HepG2 (cell line): Measurements from ENCODE around the gene SIK3. TPM values are rescaled to one million over a fixed set of nuclear protein-coding genes. Genes with fewer than 3 reads are reported as not detected.

Source experiments
- ARID2 ChIP-seq: sonication (generic); formaldehyde crosslinking; IDR thresholded peaks from 2 replicates; pipeline ENCODE4 v1.8.1; 2022; ENCODE audit warnings: mild to moderate bottlenecking, missing genetic modification reagents, borderline replicate concordance
- CCDC6 ChIP-seq: sonication (generic); formaldehyde crosslinking; IDR thresholded peaks from 2 replicates; pipeline ENCODE4 v1.8.1; 2022; ENCODE audit warnings: mild to moderate bottlenecking, missing genetic modification reagents, moderate library complexity
- KDM5B ChIP-seq: sonication (generic); formaldehyde crosslinking; IDR thresholded peaks from 2 replicates; pipeline ENCODE4 v1.4.0; 2020; ENCODE audit warnings: missing genetic modification reagents, mild to moderate bottlenecking, borderline replicate concordance
- MIER3 ChIP-seq: IDR thresholded peaks from 2 replicates; pipeline ENCODE4 v1.6.1; 2016; ENCODE audit warnings: missing compliant biosample characterization, borderline replicate concordance
- MTA1 ChIP-seq: sonication (generic); formaldehyde crosslinking; IDR thresholded peaks from 2 replicates; pipeline ENCODE4 v1.4.0; 2020; ENCODE audit warnings: missing genetic modification reagents, mild to moderate bottlenecking, borderline replicate concordance
- MYC ChIP-seq: sonication (generic); formaldehyde crosslinking; IDR thresholded peaks from 2 replicates; pipeline ENCODE4 v1.9.0; 2021; ENCODE audit warnings: missing genetic modification reagents, borderline replicate concordance
- NCOA1 ChIP-seq: sonication (generic); formaldehyde crosslinking; IDR thresholded peaks from 2 replicates; pipeline ENCODE4 v1.9.0; 2021; ENCODE audit warnings: missing genetic modification reagents
- POLR2AphosphoS5 ChIP-seq: IDR thresholded peaks from 2 replicates; pipeline ENCODE4 v1.6.1; 2012; ENCODE audit warnings: low read depth, low read length
- RXRB ChIP-seq: IDR thresholded peaks from 2 replicates; pipeline ENCODE4 v1.6.1; 2016; ENCODE audit warnings: borderline replicate concordance, missing genetic modification reagents, missing compliant biosample characterization
- SMAD3 ChIP-seq: sonication (generic); formaldehyde crosslinking; IDR thresholded peaks from 2 replicates; pipeline ENCODE4 v1.4.0; 2020; ENCODE audit warnings: missing genetic modification reagents
- SRY ChIP-seq: sonication (generic); formaldehyde crosslinking; IDR thresholded peaks from 2 replicates; pipeline ENCODE4 v1.8.0; 2022; ENCODE audit warnings: mild to moderate bottlenecking, missing genetic modification reagents
- USF2 ChIP-seq, 2 experiments: sonication (generic) in 1 of 2; formaldehyde crosslinking in 1 of 2; IDR thresholded peaks; 2 replicates each; pipeline versions ENCODE4 v1.5.1 to v1.6.1; 2011 to 2020; ENCODE audit warnings: borderline replicate concordance in 1 of 2, low read depth in 1 of 2, low read length in 1 of 2, mild to moderate bottlenecking in 1 of 2, missing genetic modification reagents in 1 of 2, moderate library complexity in 1 of 2
- ZMYM4 ChIP-seq: sonication (generic); formaldehyde crosslinking; IDR thresholded peaks from 2 replicates; pipeline ENCODE4 v1.8.1; 2023; ENCODE audit warnings: mild to moderate bottlenecking, missing genetic modification reagents
- ZNF251 ChIP-seq: sonication (generic); formaldehyde crosslinking; IDR thresholded peaks from 2 replicates; pipeline ENCODE4 v1.9.0; 2021; ENCODE audit warnings: mild to moderate bottlenecking, missing genetic modification reagents
- ZNF331 ChIP-seq: sonication (generic); formaldehyde crosslinking; IDR thresholded peaks from 2 replicates; pipeline ENCODE4 v1.4.0; 2020; ENCODE audit warnings: missing genetic modification reagents
- ZNF564 ChIP-seq: sonication (generic); formaldehyde crosslinking; IDR thresholded peaks from 2 replicates; pipeline ENCODE4 v1.8.1; 2023; ENCODE audit warnings: mild to moderate bottlenecking, missing genetic modification reagents
- ZNF629 ChIP-seq: sonication (generic); formaldehyde crosslinking; conservative IDR thresholded peaks from 2 replicates; pipeline ENCODE4 v1.5.0; 2020; ENCODE audit warnings: missing genetic modification reagents
- ZNF878 ChIP-seq: sonication (generic); formaldehyde crosslinking; IDR thresholded peaks from 2 replicates; pipeline ENCODE4 v1.8.1; 2023; ENCODE audit warnings: mild to moderate bottlenecking, missing genetic modification reagents, moderate library complexity
- ZSCAN21 ChIP-seq: sonication (generic); formaldehyde crosslinking; IDR thresholded peaks from 2 replicates; pipeline ENCODE4 v1.8.0; 2022; ENCODE audit warnings: mild to moderate bottlenecking, missing genetic modification reagents, moderate library complexity, borderline replicate concordance
- ZSCAN25 ChIP-seq: sonication (generic); formaldehyde crosslinking; IDR thresholded peaks from 2 replicates; pipeline ENCODE4 v1.8.0; 2022; ENCODE audit warnings: mild to moderate bottlenecking, missing genetic modification reagents
- polyA plus RNA-seq, 8 experiments: library from polyadenylated mRNA; depleted of rRNA in 3 of 8; stranded (reverse) in 7 of 8; unstranded in 1 of 8; fragments of >200 nt; fragmentation: Illumina TruSeq in 4 of 8; extraction: Trizol in 4 of 8; gene quantifications; 2 replicates each; pipeline versions ENCODE4 v1.2.1 to v1.2.3, GENCODE V29; 2011 to 2016; ENCODE audit warnings: low read depth in 4 of 8, missing spikeins in 1 of 8, mixed read lengths in 1 of 8; ENCODE audit not compliant: insufficient read depth in 1 of 8
- total RNA-seq, 5 experiments: library from RNA; depleted of rRNA; stranded (reverse); fragments of >200 nt; fragmentation: Illumina TruSeq; extraction: Trizol; gene quantifications; 2 replicates each; pipeline ENCODE4 v1.2.3, GENCODE V29; 2016; ENCODE audit warnings: low read depth in 1 of 5
- TF ChIP-seq, protein P1 (sequence below): sonication (generic); formaldehyde crosslinking; IDR thresholded peaks from 2 replicates; pipeline ENCODE4 v1.5.1; 2020; ENCODE audit warnings: missing genetic modification reagents, mild to moderate bottlenecking, borderline replicate concordance
- TF ChIP-seq, protein P2 (sequence below): sonication (generic); formaldehyde crosslinking; conservative IDR thresholded peaks from 2 replicates; pipeline ENCODE4 v1.4.0; 2020; ENCODE audit warnings: missing genetic modification reagents

SIK3 gene
- total and polyA plus RNA-seq, 2 of the 13 experiments (the other 11 are each of a cell fraction or from before 2014, with no cell fraction given), result 5.7 to 9.8 TPM

GRCh38 chr11:116833816-116834534 is 264.3 kb downstream of the SIK3 start (continued):
- peak; percentile 52 for TF ChIP-seq USF2 (IDR thresholded peaks at IDR 0.05; ENCODE audit: low read depth, low read length)
- TF ChIP-seq USF2 (CRISPR knock-in tag; IDR thresholded peaks at IDR 0.05; ENCODE audit: borderline replicate concordance), result peak; percentile 58; the same call in 1 of the 2 replicates
- TF ChIP-seq, protein P1, sequence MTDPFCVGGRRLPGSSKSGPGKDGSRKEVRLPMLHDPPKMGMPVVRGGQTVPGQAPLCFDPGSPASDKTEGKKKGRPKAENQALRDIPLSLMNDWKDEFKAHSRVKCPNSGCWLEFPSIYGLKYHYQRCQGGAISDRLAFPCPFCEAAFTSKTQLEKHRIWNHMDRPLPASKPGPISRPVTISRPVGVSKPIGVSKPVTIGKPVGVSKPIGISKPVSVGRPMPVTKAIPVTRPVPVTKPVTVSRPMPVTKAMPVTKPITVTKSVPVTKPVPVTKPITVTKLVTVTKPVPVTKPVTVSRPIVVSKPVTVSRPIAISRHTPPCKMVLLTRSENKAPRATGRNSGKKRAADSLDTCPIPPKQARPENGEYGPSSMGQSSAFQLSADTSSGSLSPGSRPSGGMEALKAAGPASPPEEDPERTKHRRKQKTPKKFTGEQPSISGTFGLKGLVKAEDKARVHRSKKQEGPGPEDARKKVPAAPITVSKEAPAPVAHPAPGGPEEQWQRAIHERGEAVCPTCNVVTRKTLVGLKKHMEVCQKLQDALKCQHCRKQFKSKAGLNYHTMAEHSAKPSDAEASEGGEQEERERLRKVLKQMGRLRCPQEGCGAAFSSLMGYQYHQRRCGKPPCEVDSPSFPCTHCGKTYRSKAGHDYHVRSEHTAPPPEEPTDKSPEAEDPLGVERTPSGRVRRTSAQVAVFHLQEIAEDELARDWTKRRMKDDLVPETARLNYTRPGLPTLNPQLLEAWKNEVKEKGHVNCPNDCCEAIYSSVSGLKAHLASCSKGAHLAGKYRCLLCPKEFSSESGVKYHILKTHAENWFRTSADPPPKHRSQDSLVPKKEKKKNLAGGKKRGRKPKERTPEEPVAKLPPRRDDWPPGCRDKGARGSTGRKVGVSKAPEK (CRISPR knock-in tag), result peak; percentile 20
- peak; percentile 69; the same call in 1 of the 2 replicates for TF ChIP-seq MIER3
- TF ChIP-seq ZNF251, result no peak
- peak; percentile 59 for TF ChIP-seq RXRB (CRISPR knock-in tag)
- peak; percentile 53; the same call in 1 of the 2 replicates for TF ChIP-seq ZNF878 (CRISPR knock-in tag)
- peak; percentile 29; the same call in 1 of the 2 replicates for TF ChIP-seq ZMYM4 (CRISPR knock-in tag)
- peak; percentile 94; the same call in 1 of the 2 replicates for TF ChIP-seq MYC
- 0 out of 2 replicates have a peak, but pooled peaks have one; percentile 16 for TF ChIP-seq ZSCAN21 (CRISPR knock-in tag)
- no peak; the same call in 1 of the 2 replicates for TF ChIP-seq SMAD3 (CRISPR knock-in tag)
- TF ChIP-seq KDM5B (CRISPR knock-in tag), result peak; percentile 19; the same call in 1 of the 2 replicates
- TF ChIP-seq POLR2AphosphoS5, result peak; percentile 81
- TF ChIP-seq CCDC6 (CRISPR knock-in tag), result peak; percentile 64; the same call in 1 of the 2 replicates
- TF ChIP-seq ZSCAN25 (CRISPR knock-in tag), result peak; percentile 87
- TF ChIP-seq ARID2, result peak; percentile 33; the same call in 1 of the 2 replicates
- TF ChIP-seq ZNF331 (CRISPR knock-in tag), result peak; percentile 76
- TF ChIP-seq ZNF564 (CRISPR knock-in tag), result 0 out of 2 replicates have a peak, but pooled peaks have one; percentile 29
- TF ChIP-seq, protein P2, sequence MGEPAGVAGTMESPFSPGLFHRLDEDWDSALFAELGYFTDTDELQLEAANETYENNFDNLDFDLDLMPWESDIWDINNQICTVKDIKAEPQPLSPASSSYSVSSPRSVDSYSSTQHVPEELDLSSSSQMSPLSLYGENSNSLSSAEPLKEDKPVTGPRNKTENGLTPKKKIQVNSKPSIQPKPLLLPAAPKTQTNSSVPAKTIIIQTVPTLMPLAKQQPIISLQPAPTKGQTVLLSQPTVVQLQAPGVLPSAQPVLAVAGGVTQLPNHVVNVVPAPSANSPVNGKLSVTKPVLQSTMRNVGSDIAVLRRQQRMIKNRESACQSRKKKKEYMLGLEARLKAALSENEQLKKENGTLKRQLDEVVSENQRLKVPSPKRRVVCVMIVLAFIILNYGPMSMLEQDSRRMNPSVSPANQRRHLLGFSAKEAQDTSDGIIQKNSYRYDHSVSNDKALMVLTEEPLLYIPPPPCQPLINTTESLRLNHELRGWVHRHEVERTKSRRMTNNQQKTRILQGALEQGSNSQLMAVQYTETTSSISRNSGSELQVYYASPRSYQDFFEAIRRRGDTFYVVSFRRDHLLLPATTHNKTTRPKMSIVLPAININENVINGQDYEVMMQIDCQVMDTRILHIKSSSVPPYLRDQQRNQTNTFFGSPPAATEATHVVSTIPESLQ (CRISPR knock-in tag), result peak; percentile 82; the same call in 1 of the 2 replicates
- TF ChIP-seq ZNF629 (CRISPR knock-in tag), result peak; percentile 69; the same call in 1 of the 2 replicates
- 0 out of 2 replicates have a peak, but pooled peaks have one; percentile 9 for TF ChIP-seq NCOA1
- 0 out of 2 replicates have a peak, but pooled peaks have one; percentile 26 for TF ChIP-seq MTA1 (CRISPR knock-in tag)
- peak; percentile 88; the same call in 1 of the 2 replicates for TF ChIP-seq SRY (CRISPR knock-in tag)
